Activated naive CD4-positive, alpha-beta T cell treated with Interleukin-2 at 50 U/mL for 16 hours (primary cell): ENCODE results near the gene UBTD2.
A peak's percentile ranks its signal among the peaks of the same experiment; 100 is the strongest.
"Not testable (repeated sequence)": the region's sequence is repeated elsewhere in the genome, so short reads cannot be mapped to it uniquely, and the experiment has no call there.

Experiments
- DNase-seq: peaks from one replicate; pipeline ENCODE4 v3.0.0-alpha.2; 2020

The UBTD2 gene, protein sequence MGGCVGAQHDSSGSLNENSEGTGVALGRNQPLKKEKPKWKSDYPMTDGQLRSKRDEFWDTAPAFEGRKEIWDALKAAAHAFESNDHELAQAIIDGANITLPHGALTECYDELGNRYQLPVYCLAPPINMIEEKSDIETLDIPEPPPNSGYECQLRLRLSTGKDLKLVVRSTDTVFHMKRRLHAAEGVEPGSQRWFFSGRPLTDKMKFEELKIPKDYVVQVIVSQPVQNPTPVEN

DNA sequence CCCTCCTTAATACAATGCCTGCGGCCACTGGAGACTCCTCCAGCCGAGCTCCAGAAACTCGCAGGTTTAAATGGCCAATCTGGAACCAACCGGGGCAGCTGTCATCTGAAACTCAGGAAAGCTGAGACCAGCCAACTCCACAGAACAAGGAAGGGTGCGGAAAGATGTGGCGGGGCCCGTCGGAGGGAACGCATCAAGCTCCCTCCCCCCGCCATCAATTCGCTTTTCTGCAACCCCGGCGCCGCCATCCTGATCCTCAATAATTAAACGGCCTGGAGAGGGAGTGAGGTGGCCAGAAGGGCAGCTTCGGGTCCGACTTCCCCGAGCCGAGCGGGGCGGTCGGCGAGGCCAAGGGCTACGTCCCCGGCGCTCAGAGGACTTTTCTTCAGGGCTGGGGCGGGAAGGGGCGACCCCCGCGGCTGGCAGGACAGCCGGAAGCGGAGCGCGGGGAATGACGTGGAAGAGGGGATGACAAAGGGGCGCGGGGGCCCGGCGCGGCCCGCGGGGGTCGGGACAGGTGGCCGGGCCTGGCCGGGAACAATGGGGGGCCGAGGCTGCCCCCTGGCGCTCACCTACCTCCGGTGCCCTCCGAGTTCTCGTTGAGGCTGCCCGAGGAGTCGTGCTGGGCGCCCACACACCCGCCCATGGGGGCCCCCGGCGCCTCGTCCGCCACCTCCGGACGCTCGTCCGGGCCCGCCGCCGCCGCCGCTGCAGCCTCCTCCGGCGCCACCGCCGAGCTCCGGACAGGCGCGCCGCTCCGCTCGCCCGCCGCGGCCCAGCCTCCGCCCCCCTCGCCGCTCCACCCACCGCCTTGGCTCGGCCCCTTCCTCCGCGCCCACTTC is at the start of gene UBTD2:
UBTD2 (minus strand) TSS at position 745 of the 842 bp plus-strand sequence; CDS start at position 646, 99 bp downstream.
- DNase-seq = peak; percentile 79

DNA sequence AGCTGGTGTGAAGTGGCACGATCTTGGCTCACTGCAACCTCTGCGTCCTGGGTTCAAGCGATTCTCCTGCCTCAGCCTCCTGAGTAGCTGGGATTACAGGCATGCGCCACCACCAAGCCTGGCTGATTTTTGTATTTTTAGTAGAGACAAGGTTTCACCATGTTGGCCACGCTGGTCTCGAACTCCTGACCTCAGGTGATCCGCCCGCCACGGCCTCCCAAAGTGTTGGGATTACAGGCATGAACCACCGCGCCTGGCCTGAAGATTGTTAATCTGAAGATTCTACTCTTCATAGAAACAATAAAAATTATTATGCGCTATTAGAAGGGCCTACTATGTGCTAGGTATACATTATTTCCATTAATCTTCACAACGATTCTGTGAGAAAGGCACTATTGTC is 43.3 kb upstream of the UBTD2 start:
- not testable (repeated sequence) for DNase-seq

DNA sequence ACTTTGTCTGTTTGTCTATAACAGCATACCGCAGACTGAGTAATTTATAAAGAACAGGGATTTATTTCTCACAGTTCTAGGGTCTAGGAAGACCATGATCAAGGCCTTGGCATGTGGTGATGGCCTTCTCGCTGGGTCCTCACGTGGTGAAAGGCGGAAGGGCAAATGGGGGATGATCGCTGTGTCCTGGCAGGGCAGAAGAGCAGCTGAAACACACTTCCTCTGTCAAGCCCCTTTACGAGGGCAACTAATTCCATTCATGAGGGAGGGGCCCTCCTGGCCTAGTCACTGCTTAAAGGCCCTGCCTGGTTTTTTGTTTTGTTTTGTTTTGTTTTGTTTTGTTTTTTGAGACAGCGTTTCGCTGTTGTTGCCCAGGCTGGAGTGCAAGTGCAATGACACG is 41.9 kb upstream of the UBTD2 start:
- DNase-seq = no peak

DNA sequence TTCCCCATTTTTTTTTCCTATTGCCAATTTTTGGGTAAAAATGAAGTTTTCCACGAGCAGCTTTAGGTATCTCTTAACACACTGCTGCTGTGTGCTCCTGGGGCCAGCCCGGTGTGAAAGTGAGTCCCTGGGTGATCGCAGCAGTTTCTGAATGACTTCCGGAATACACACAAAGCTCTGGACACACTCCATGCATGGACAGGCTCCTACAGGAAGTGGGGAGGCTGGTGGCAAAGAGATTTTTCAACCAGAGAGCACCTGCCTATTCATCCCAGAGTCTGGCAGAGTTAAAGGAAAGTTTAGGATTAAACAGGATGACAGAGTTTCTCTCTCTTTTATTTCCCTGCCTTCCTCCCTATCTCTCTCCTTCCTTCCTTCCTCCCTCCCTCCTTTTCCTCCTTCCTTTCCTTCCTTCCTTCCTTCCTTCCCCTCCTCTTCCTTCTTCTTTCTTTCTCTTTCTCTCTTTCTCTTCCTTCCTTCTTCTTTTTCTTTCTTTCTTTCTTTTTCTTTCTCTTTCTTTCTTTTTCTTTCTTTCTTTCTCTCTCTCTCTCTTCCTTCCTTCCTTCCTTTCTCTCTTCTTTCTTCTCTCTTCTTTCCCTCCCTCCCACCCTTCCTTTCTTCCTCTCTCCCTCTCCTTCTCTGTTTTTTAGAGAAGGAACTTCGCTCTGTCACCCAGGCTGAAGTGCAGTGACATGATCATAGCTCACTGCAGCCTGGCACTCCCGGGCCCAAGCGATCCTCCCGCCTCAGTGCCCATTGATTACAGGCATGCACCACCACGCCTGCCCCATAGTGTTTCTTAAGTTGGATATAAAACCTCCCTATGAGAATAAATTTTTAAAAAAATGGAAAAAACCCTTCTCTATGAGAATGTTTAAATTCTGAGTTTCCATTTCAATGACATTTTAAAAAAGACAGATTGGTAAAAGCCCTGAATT is 38.7 kb upstream of the UBTD2 start:
- no peak for DNase-seq

DNA sequence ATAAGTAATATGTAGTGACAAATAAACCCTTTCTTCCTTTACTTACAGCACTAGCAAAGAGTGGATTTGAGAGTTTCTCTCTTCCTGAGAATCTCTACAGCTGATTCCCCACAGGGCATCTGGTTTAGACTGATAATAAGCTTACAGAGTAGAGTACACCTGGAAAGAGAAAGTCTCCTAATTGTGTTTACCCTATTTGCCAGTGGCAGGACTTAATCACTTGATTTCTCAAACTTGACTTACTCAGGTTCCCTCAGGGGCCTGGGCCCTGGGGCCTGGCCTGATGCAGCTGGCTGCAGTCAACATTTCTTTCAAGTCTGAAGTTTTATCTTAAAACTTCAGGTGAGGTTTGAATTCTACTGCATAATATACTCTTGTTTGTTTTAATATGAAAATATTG is 38.0 kb upstream of the UBTD2 start:
- DNase-seq = no peak

DNA sequence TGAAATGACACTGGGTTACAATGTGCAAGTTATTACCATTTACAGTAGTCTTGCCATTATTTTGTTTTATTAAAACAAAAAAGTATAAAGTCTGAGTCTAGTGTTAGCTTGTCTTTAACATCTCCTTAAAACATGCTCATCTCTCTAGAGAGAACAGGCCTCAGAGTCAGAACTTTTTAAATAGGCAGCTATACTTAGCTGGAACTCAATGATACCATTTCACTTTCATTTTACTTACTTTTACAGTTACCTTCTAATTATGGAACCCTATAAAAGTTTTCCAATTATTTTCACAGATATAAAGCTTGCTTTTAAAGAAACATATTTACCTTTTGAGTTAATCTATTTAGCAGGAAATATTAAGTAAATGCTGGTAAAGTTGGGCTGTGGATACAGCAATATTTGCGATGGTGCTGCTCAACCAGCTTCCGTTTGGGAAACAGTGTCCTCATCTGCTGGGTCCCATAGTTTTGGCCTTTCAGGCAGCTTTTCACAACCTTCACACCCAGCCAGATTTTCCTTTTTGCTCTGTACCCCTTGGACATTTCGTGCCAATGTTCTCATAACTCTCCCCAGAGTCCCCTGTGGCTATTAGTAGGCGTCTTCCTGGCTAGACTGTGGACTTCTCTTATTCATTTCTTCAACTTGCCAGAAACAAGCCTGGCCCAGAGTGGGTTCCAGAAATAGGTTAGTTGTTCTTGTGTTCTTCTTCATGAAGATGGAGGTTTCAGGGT is 36.3 kb upstream of the UBTD2 start:
- DNase-seq = no peak

DNA sequence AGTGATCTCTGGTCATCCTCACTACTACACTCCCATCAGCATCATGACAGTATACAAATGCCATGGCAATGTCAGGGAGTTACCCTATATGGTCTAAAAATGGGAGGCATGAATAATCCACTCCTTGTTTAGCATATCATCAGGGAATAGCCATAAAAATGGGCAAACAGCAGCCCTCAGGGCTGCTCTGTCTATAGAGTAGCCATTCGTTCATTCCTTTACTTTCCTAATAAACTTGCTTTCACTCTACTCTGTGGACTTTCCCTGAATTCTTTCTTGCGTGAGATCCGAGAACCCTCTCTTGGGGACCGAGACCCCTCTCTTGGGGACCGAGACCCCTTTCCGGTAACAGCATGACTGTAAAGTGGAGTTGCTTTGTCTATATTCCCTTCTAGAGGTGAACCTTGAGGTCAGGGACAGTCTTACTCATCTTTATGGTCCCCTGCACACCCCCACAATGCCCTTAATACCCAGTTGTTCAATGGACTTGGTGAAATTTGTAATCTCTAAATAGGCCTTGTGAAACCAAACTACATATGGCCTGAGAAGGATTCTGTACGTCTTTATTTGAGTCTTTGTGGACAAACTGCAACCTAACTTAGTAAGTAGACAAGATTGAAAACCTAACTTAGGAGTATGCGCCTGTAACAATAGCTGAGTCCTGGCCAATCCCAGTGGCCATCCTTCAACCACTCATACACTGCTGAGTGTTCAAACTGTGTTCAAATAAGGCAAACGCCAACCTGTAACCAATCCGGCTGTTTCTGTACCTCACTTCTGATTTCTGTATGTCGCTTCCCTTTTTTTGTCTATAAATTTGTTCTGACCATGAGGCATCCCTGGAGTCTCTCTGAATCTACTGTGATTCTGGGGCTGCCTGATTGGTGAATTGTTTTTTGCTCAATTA is 32.3 kb upstream of the UBTD2 start:
- no peak for DNase-seq

DNA sequence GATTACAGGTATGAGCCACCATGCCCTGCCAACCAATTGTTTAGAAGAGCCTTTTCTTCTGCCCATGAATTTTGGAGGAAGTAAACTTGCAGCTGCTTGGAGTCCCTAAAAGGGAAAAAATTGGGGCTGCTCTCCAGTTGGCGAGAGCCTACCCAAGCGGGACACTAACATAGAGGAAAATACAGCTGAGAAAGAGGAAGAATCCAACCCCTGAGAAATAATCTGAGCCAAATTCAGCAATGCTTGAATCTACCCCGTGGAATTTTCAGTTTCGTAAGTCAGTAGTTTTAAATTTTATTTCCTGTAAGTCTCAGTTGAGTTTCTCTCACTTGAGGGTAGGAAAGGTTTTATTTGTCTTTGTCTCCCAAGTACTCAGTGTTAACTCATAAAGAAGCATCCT is 30.4 kb upstream of the UBTD2 start:
- no peak for DNase-seq

DNA sequence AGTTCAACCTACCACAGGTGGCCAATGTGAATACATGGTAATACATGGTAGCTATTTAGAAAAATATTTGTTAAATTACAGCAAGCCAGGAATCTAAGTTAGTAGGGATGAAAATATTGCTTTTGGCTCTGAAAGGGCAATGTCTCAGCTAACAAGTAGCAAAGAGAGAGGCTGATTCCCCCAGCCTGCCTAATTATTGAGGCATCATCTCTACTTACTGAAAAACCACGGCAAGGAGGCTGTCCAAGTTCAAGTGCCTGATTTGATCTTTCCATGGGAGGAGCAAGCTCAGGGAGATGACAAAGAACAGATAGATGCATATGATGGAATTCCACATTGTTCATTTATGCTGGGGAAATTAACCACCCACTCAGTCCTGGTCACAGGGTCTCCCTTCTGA is 28.7 kb upstream of the UBTD2 start:
- no peak for DNase-seq

DNA sequence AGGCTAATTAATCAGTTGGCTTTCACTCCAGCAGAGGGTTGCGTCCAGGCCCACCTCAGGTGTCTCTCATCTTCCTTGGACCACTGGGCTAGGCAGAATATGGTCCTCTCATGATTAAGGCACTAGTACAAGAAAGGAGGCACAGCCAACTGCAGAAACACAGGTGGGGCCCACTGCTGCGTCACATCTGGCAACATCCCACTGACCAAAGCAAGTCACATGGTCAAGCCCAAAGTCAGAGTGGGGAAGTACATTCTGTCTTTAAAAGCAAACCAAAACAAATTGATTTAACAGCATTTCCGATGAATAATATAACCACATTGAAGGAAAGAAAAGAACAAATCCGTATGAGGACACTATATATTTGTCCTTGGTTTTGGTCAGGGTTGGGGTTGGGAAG is 28.0 kb upstream of the UBTD2 start:
- no peak for DNase-seq

DNA sequence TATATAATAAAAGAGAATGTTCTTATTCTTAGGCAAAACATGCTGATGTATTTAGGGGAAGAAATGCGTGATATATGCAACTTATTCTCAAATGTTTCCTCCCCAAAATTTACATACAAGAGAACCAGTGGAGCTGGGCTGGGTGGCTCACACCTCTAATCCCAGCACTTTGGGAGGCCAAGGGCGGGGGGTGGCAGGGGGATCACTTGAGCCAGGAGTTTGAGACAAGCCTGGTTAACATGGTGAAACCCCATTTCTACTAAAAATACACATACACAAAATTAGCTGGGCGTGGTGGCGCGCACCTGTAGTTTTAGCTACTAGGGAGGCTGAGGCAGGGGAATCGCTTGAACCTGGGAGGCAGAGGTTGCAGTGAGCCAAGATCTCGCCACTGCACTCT is 27.5 kb upstream of the UBTD2 start:
- DNase-seq = no peak

DNA sequence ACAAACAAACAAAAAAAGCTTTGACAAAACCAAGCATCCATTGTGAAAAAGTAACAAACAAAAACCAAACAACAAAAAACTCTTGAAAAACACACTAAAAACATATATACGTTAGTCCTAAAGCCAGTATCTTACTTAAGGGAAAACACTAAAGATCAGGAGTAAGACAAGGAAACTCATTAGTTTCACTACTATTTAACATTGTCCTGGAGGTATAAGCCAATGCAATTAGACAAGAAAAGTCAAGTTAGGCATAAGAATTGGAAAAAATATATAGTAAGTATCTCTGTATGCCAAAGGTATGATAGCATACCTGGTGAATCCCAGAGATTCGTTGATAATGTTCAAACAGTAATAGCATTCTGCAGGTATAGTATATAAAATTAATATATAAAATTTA is 21.8 kb upstream of the UBTD2 start:
- no peak for DNase-seq

DNA sequence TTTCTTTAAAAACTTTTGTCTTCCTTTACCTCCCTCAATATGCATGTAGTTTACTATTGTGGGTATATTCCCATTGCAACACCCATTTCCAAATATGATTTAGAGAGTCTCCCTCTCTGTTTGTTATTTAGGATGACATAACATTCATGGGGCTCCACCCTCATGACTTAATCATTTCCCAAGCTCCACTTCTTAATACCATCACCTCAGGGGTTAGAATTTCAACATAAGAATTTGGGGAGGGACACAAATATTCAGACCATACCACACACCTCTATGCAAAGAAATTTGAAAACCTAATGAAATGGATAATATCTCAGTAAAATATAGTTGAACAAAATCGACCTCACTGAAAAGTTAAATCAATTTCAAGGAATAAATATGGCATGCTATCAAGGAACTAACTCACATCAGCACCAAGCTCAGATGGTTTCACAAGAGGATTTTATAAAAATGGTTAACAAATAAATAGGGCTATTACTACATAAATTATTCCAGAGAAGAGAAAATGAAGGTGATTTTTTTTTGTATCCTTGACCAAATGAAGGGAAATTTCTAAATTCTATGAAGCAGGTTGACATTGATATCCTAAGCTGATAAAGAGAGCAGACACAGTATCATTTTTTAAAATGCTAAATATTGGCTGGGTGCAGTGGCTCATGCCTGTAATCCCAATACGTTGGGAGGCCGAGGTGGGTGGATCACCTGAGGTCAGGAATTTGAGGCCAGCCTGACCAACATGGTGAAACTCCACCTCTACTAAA is 20.2 kb upstream of the UBTD2 start:
- DNase-seq = no peak

DNA sequence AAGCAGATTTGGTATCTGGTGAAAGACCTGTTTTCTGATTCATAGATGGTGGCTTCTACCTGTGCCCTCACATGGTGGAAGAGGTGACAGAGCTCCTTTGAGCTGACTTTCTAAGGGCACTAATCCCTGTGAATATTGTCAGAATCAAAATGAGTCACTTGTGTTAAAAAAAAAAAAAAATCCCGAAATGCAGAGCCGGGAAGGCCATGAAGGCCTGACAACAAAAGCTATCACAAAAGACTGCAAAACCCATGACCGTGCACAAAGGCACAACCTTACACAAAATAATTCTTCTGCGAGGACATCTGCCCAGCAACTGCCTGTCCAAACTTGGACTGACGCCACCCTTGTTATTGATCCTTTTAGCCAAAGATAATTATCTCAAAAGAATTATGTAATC is 19.6 kb upstream of the UBTD2 start:
- no peak for DNase-seq

DNA sequence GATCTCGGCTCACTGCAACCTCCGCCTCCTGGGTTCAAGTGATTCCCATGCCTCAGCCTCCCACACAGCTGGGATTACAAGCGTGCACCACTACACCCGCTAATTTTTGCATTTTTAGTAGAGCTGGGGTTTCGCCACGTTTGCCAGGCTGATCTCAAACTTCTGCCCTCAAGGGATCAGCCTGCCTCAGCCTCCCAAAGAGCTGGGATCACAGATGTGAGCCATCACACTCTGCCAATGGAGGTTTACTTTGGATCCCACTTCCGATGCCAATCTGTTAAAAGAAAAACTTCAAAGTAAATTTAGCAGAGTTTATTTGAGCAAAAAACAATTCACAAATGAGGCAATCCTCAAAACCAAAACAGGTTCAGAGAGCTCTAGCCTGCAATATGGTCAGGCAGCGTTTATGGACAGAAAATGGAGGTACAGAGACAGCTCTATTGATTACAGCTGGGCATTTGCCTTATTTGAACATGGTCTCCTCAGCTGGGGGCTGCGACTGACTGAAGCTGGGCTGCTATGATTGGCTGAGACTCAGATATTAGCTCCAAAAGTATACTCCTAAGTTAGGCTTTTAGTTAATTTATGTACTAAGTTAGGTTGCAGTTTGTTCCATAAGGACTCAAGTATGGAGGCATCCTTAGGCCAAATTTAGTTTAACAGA is 18.6 kb upstream of the UBTD2 start:
- no peak for DNase-seq

DNA sequence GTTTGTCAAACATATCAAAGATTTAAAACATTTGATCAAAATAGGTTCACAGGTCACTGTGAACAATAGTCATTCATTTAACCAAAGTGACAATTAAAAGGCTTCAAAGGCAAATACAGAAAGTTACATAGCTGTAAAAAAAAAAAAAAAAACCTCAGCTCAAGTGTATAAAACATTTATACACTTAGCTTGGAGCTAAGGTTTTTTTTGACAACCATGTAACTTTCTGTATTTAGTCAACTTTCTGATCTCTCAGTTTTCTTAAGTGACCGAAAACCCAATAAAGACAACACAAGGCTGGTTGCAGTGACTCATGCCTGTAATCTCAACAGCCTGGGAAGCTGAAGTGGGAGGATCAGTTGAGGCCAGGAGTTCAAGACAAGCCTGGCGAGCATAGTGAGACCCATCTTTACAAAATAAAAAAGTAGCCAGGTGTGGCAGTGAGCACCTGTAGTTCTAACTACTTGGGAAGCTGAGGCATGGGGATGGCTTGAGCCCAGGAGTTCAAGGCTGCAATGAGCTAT is 16.4 kb upstream of the UBTD2 start:
- no peak for DNase-seq

DNA sequence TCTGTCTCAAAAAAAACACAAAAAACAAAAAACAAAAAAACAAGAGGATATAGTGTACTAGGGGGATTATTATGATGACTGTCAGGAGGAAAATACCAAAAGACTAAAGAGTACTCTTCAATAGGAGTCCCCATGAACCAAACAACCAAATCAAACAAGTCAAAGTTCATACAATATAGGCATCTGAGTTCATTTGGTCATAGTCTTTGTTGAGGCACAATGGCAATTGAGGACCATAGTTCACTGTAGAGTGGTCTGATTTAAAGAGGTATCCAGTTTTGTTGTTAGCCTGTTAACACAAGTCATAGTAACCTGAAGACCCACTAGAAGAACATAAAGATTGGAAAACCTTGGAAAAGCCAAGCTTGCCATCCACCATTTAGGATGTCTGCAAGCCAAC is 11.3 kb upstream of the UBTD2 start:
- no peak for DNase-seq

DNA sequence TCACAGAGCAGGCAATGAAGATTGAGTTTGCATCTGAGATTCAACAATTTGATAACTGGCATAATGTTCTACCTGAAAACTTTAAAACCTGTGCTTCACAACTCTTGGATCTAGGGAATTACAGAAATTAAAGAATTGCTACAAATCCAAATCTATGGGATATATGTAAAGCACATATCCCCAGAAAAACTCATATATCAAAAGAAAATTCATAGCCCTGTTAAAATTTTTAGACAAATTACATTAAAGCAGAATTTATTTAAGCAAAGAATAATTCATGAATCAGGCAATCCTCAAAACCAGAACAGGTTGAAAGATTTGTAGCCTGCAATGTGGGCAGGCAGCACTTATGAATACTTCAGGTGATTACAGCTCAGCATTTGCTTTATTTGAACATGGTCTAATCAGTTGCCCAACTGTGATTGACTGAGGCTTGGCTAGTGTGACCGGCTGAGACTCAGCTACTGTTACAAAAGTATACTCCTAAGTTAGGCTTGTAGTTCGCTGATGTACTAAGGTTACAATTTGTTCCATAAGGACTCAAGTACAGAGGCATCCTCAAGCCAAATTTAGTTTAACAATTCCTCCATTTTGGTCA is 10.3 kb upstream of the UBTD2 start:
- DNase-seq = no peak

DNA sequence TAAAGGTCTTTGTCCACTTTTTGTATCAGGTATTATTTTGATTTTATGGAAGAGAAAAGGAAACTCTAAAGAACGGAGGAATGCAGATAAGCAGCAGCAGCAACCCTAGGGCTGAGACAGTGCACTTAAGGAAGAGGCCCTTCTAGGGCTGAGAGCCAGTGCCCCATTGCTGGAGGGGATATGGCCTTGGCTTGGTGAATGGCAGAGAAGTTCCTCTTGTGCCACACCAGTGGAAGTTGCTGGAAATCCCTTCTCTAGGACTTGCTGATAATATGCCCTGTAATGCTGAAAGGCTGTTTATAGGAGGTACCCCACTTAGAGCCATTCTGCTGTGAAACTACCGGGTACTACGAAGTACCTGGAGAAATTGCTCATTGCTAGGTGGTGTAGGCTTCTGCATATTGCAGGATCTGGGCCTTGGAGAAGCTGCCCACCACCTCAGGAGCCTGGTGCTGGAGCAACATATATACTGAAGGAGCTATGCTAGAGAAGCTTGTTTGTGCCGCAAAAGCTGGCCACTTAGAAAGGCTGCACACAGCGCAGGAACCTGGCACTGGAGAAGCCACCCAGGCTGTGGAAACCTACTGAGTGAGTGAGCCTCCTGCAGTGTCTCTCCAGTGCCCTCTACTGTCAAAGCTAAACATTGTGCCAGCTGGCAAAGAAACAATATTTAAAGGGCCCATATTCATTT is 9.6 kb upstream of the UBTD2 start:
- peak; percentile 62 for DNase-seq
